ENCODE data around the gene ZNF524. TPM values are rescaled to one million over a fixed set of nuclear protein-coding genes. Genes with fewer than 3 reads are reported as not detected.

The ZNF524 gene
- total and polyA plus RNA-seq, 9 of the 15 experiments (the other 6 are each of a cell fraction or from before 2014, with no cell fraction given) = 0.08 to 15.6 (median 2.9) TPM

GRCh38 chr19:55580628-55581144 is 19.4 kb upstream of the ZNF524 start, which contains the start of gene ZNF579 (continued):
- TF ChIP-seq LCOR (CRISPR knock-in tag; IDR thresholded peaks at IDR 0.05) (no peak), KLF1 (tag; IDR thresholded peaks at IDR 0.05) (no peak), ZKSCAN8 (CRISPR knock-in tag; IDR thresholded peaks at IDR 0.05) (no peak), ZNF197 (CRISPR knock-in tag; IDR thresholded peaks at IDR 0.05; ENCODE audit: low read depth) (no peak), NFE2 (IDR thresholded peaks at IDR 0.05; ENCODE audit: low read depth) (no peak), FOSL1 (tag; conservative IDR thresholded peaks at IDR 0.05) (0 out of 2 replicates have a peak, but pooled peaks have one; percentile 17), ADNP (tag; IDR thresholded peaks at IDR 0.05) (no peak), ETS1 (conservative IDR thresholded peaks at IDR 0.05; ENCODE audit: control insufficient read depth, low read depth, low read length) (0 out of 2 replicates have a peak, but pooled peaks have one; percentile 40), NR4A1 (CRISPR knock-in tag; IDR thresholded peaks at IDR 0.05) (no peak), NR4A1 (tag; IDR thresholded peaks at IDR 0.05) (no peak), RREB1 (CRISPR knock-in tag; IDR thresholded peaks at IDR 0.05) (no peak), ARID1B (IDR thresholded peaks at IDR 0.05) (no peak), TBP (optimal IDR thresholded peaks at IDR 0.05; ENCODE audit: low read depth, low read length) (peak; percentile 26)
